Measurements from ENCODE around the gene OR51D1. TPM values are rescaled to one million over a fixed set of nuclear protein-coding genes. Genes with fewer than 3 reads are reported as not detected.
A peak's percentile ranks its signal among the peaks of the same experiment; 100 is the strongest.

The OR51D1 gene
- total RNA-seq, 1 experiment from 2014 or later = not detected

- Histone ChIP-seq H3K4me3 (no peak overlapping the region), H3K27ac (no peak overlapping the region), H3K9me3 (replicated peaks) (no peaks in the 10 kb centered on the region), H3K27me3 (no peaks in the 10 kb centered on the region), H3K4me1 (no peaks in the 10 kb centered on the region), H3K36me3 (no peaks in the 10 kb centered on the region)
- DNase-seq = no peak
Measured at GRCh38 chr11:4665424-4665823, 28.1 kb downstream of the OR51D1 start.

DNA sequence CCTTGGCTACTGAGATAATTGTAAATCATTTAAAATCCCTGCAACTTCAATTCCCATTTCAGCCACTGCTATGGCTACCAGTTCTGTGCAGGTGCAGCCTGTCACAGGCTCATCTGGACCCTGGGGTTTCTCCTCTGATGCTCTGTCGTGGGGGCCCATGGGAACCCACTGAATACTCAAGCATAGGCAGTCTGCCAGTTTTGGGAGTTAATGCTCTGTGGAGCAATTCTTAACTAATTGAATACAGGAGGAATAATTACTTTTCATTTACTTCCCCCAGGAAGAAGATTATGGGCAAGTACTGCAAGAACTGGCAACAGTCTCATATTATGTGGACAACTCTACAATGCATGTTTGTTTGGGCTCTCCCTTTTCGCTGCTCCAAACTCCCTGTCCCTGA, 34.5 kb downstream of the OR51D1 start:
- no peak for DNase-seq
- Histone ChIP-seq H3K36me3 (no peaks in the 10 kb centered on the region), H3K27me3 (no peaks in the 10 kb centered on the region), H3K4me3 (no peak overlapping the region), H3K4me1 (peaks cover 20% of the 10 kb centered on the region), H3K27ac (no peak overlapping the region), H3K9me3 (replicated peaks) (no peaks in the 10 kb centered on the region)

GRCh38 chr11:4672470-4672869, 35.2 kb downstream of the OR51D1 start:
- H3K27me3 ChIP-seq = no peaks in the 10 kb centered on the region
- H3K4me3 ChIP-seq = no peak overlapping the region
- peaks cover 20% of the 10 kb centered on the region for H3K4me1 ChIP-seq
- DNase-seq = no peak
- H3K27ac ChIP-seq = no peak overlapping the region
- no peaks in the 10 kb centered on the region for H3K36me3 ChIP-seq
- no peaks in the 10 kb centered on the region for H3K9me3 ChIP-seq (replicated peaks)

- no peaks in the 10 kb centered on the region for H3K27me3 ChIP-seq
- H3K4me3 ChIP-seq = no peak overlapping the region
- no peaks in the 10 kb centered on the region for H3K9me3 ChIP-seq (replicated peaks)
- no peak for DNase-seq
- H3K27ac ChIP-seq = no peak overlapping the region
- H3K36me3 ChIP-seq = no peaks in the 10 kb centered on the region
- peaks cover 20% of the 10 kb centered on the region for H3K4me1 ChIP-seq
Measured at GRCh38 chr11:4673781-4674180, 36.5 kb downstream of the OR51D1 start.

- Histone ChIP-seq H3K4me1 (peaks cover 24% of the 10 kb centered on the region), H3K36me3 (no peaks in the 10 kb centered on the region), H3K4me3 (no peak overlapping the region), H3K27ac (no peak overlapping the region), H3K9me3 (replicated peaks) (no peaks in the 10 kb centered on the region), H3K27me3 (no peaks in the 10 kb centered on the region)
- DNase-seq = no peak
Measured at GRCh38 chr11:4677948-4678347, 40.7 kb downstream of the OR51D1 start.

DNA sequence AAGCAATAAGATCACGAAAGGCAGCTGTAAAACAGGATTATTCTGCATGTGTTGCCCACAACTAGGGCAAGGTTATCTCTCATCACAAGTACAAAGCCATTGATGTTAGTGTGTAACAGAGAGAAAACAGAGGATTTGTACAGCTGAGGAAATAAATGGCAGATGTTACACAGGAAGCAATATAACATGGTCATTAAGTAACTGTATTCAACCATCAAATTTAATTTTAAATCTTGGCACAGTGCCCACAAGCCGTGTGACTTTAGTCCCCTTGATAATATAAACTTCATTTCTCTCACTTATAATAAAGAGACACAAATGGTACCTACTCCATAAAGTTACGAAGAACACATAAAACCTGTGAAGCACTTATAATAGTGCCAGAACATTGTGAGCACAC, 43.1 kb downstream of the OR51D1 start:
- Histone ChIP-seq H3K4me1 (peaks cover 15% of the 10 kb centered on the region), H3K9me3 (replicated peaks) (no peaks in the 10 kb centered on the region), H3K27me3 (no peaks in the 10 kb centered on the region), H3K36me3 (no peaks in the 10 kb centered on the region), H3K4me3 (no peak overlapping the region), H3K27ac (peak overlapping the region; percentile 22)
- DNase-seq = peak in 1 of 2 experiments; percentile 61

- no peaks in the 10 kb centered on the region for H3K27me3 ChIP-seq
- peaks cover 15% of the 10 kb centered on the region for H3K4me1 ChIP-seq
- H3K9me3 ChIP-seq (replicated peaks) = no peaks in the 10 kb centered on the region
- DNase-seq = no peak
- no peaks in the 10 kb centered on the region for H3K36me3 ChIP-seq
- H3K27ac ChIP-seq = no peak overlapping the region
- H3K4me3 ChIP-seq = no peak overlapping the region
Measured at GRCh38 chr11:4682623-4683419, 45.5 kb downstream of the OR51D1 start.

DNA sequence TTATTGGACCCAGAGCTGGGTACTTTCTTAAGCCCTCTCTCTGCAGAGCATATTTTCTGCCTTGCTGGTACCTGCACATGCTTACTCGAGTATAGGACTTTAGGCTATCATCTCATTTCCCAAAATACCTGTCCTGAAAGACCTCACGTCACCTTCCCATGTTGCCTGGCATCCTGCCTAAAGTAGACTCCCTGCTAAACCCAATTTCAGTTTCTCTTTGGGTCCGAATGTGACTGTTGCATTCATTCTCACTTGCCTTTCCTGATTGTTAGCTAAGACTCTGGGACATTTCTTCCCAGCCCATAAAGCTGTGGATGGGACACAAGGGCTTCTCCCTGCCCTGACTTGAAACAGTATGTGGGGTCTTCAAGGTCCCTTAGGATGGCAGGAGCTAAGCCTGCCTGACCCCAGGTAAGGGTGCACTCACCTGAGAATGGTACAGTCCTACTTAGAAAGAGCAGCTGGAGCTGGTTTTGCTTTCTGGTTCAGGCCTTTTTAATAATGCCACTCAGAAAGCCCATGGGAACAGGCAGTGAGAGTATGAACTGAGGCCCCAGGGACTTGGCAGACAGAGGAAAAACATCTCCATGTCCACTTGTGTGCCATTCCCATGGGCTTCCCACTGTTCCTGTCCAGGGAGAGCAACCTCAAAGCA, 47.5 kb downstream of the OR51D1 start:
- no peak overlapping the region for H3K4me3 ChIP-seq
- H3K9me3 ChIP-seq (replicated peaks) = no peaks in the 10 kb centered on the region; the same call in 1 of the 2 replicates
- no peaks in the 10 kb centered on the region for H3K36me3 ChIP-seq
- H3K27me3 ChIP-seq = no peaks in the 10 kb centered on the region
- peaks cover 7% of the 10 kb centered on the region for H3K4me1 ChIP-seq
- no peak overlapping the region for H3K27ac ChIP-seq
- DNase-seq = no peak

Other genes starting within 250 kb of the OR51D1 start
- gene TRIM21, start 243.8 kb upstream of the OR51D1 start, total RNA-seq (2014; rRNA removed; shearing (Covaris generic)) = 7.5 and 10.2 TPM in 2 replicates
- not detected in 2 replicates for gene OR52K2, start 188.2 kb upstream of the OR51D1 start, total RNA-seq (2014; rRNA removed; shearing (Covaris generic))
- gene OR52K1, start 154.8 kb upstream of the OR51D1 start, total RNA-seq (2014; rRNA removed; shearing (Covaris generic)) = not detected in 2 replicates
- not detected in 2 replicates for gene OR52M1, start 92.3 kb upstream of the OR51D1 start, total RNA-seq (2014; rRNA removed; shearing (Covaris generic))
- not detected in 2 replicates for gene OR52I2, start 55.7 kb upstream of the OR51D1 start, total RNA-seq (2014; rRNA removed; shearing (Covaris generic))
- gene OR52I1, start 43.4 kb upstream of the OR51D1 start, total RNA-seq (2014; rRNA removed; shearing (Covaris generic)) = not detected in 2 replicates
- gene TRIM68, start 29.2 kb upstream of the OR51D1 start, total RNA-seq (2014; rRNA removed; shearing (Covaris generic)) = 9.3 and 10.9 TPM in 2 replicates
- not detected in 2 replicates for gene OR51E1, start 6.5 kb downstream of the OR51D1 start, total RNA-seq (2014; rRNA removed; shearing (Covaris generic))
- not detected in 2 replicates for gene OR51E2, start 60.4 kb downstream of the OR51D1 start, total RNA-seq (2014; rRNA removed; shearing (Covaris generic))
- not detected in 2 replicates for gene MMP26, start 67.3 kb downstream of the OR51D1 start, total RNA-seq (2014; rRNA removed; shearing (Covaris generic))
- not detected in 2 replicates for gene OR51F1, start 132.5 kb downstream of the OR51D1 start, total RNA-seq (2014; rRNA removed; shearing (Covaris generic))
- not detected in 2 replicates for gene OR52R1, start 166.9 kb downstream of the OR51D1 start, total RNA-seq (2014; rRNA removed; shearing (Covaris generic))
- gene OR51F2, start 183.8 kb downstream of the OR51D1 start, total RNA-seq (2014; rRNA removed; shearing (Covaris generic)) = not detected in 2 replicates
- gene OR51S1, start 211.7 kb downstream of the OR51D1 start, total RNA-seq (2014; rRNA removed; shearing (Covaris generic)) = not detected in 2 replicates
- not detected in 2 replicates for gene OR51T1, start 244.4 kb downstream of the OR51D1 start, total RNA-seq (2014; rRNA removed; shearing (Covaris generic))

Data from SJCRH30 (cell line).